Activated CD4-positive, alpha-beta memory T cell treated with anti-CD3 and anti-CD28 coated beads, Interleukin-2, amount 10 ng/mL, durations not matched to agents 7 days and 5 days (primary cell): ENCODE data around the gene HSDL2. TPM values are rescaled to one million over a fixed set of nuclear protein-coding genes. Genes with fewer than 3 reads are reported as not detected.
"Not testable (repeated sequence)": the region's sequence is repeated elsewhere in the genome, so short reads cannot be mapped to it uniquely, and the experiment has no call there.

Experiments used
- CTCF ChIA-PET: fragments of 350-600 bp; sonication (Branson Sonifier 250); formaldehyde crosslinking; loops from one replicate; lab custom pipeline; 2021; ENCODE audit warnings: antibody characterized with exemption, inconsistent platforms; lab: Charles Lee
- POLR2A ChIA-PET: fragments of 350-600 bp; sonication (Branson Sonifier 250); formaldehyde crosslinking; loops from one replicate; lab custom pipeline; 2021; ENCODE audit warnings: antibody characterized with exemption; lab: Charles Lee
- DNase-seq: peaks from one replicate; pipeline ENCODE4 v3.0.0-alpha.2; 2020
- H3K27ac Mint-ChIP-seq: one replicate; pipeline ENCODE4 v1.8.0; 2021; ENCODE audit warnings: mild to moderate bottlenecking, mixed read lengths
- H3K27me3 Mint-ChIP-seq: one replicate; pipeline ENCODE4 v1.8.0; 2021; ENCODE audit warnings: mixed read lengths
- H3K36me3 Mint-ChIP-seq: one replicate; pipeline ENCODE4 v1.8.0; 2021; ENCODE audit warnings: low read depth, mixed read lengths
- H3K4me1 Mint-ChIP-seq: one replicate; pipeline ENCODE4 v1.8.0; 2021; ENCODE audit warnings: mixed read lengths
- H3K4me3 Mint-ChIP-seq: one replicate; pipeline ENCODE4 v1.8.0; 2021; ENCODE audit warnings: mild to moderate bottlenecking, mixed read lengths
- H3K9me3 Mint-ChIP-seq: one replicate; pipeline ENCODE4 v1.8.0; 2021; ENCODE audit warnings: mixed read lengths
- total RNA-seq, 2 experiments: library from RNA; stranded (reverse); gene quantifications; one replicate each; pipeline ENCODE4 v1.2.3, GENCODE V29; 2021

Gene HSDL2
- total RNA-seq, 2 experiments from 2014 or later: 18.4 to 19.4 TPM

- H3K27ac Mint-ChIP-seq: peak overlapping the region; percentile 65
- peak; percentile 76 for DNase-seq
- H3K27me3 Mint-ChIP-seq: peaks cover 3% of the 10 kb centered on the region
- CTCF ChIA-PET: interaction anchor here (0.6 to 1.2 kb wide), 3 partner anchors 164 to 1055 kb away, joined by 3 to 4 read pairs (median 3); no protein-coding TSS in a partner anchor
- POLR2A ChIA-PET: interaction anchor here (1.1 to 1.9 kb wide), 2 partner anchors 15 to 180 kb away, joined by 4 read pairs; partner anchors contain the start of gene PTBP3
- peaks cover 12% of the 10 kb centered on the region for H3K4me1 Mint-ChIP-seq
- H3K4me3 Mint-ChIP-seq: peak overlapping the region; percentile 76
- H3K9me3 Mint-ChIP-seq: no peaks in the 10 kb centered on the region
- H3K36me3 Mint-ChIP-seq: no peaks in the 10 kb centered on the region
Measured at GRCh38 chr9:112348257-112349007, 31.5 kb upstream of the HSDL2 start.

GRCh38 chr9:112349008-112349333, 30.9 kb upstream of the HSDL2 start:
- Mint-ChIP-seq H3K9me3 (no peaks in the 10 kb centered on the region), H3K4me3 (no peak overlapping the region), H3K36me3 (no peaks in the 10 kb centered on the region), H3K4me1 (peaks cover 13% of the 10 kb centered on the region), H3K27me3 (peaks cover 3% of the 10 kb centered on the region), H3K27ac (no peak overlapping the region)
- ChIA-PET CTCF (interaction anchor here (0.6 kb wide), 1 partner anchor 1055 kb away, joined by 3 read pairs; no protein-coding TSS in a partner anchor), POLR2A (interaction anchor here (1.9 kb wide), 1 partner anchor 181 kb away, joined by 4 read pairs; no protein-coding TSS in a partner anchor)
- no peak for DNase-seq

DNA sequence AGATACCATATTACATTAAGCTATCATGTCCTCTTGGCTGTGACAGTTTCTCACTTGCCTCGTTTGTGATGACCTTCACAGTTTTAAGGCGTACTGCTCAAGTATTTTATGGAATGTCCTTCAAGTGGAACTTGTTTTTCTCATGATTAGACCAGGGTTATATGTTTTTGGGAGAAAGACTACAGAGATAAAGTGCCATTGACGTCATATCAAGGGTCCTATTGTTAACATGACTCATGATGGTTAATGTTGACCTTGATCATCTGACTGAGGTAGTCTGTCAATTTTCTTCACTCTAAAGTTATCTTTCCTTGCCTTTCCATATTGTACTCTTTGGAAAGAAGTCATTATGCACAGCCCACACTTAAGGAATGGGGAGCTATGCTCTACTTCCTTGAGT, 28.7 kb upstream of the HSDL2 start:
- Mint-ChIP-seq H3K27ac (no peak overlapping the region), H3K27me3 (peaks cover 3% of the 10 kb centered on the region)
- CTCF ChIA-PET: interaction anchor here (1.4 kb wide), 1 partner anchor 11 kb away, joined by 10 read pairs; no protein-coding TSS in a partner anchor

GRCh38 chr9:112352209-112352608, 27.7 kb upstream of the HSDL2 start:
- Mint-ChIP-seq H3K27me3 (peaks cover 3% of the 10 kb centered on the region), H3K36me3 (no peaks in the 10 kb centered on the region), H3K27ac (no peak overlapping the region), H3K4me1 (peaks cover 29% of the 10 kb centered on the region), H3K9me3 (no peaks in the 10 kb centered on the region), H3K4me3 (no peak overlapping the region)
- POLR2A ChIA-PET: no interaction called here
- DNase-seq: no peak
- CTCF ChIA-PET: interaction anchor here (1.4 kb wide), 1 partner anchor 10 kb away, joined by 10 read pairs; no protein-coding TSS in a partner anchor

More for the DNA sequence above, 28.7 kb upstream of the HSDL2 start:
- no peak for DNase-seq
- no peak overlapping the region for H3K4me3 Mint-ChIP-seq
- no peaks in the 10 kb centered on the region for H3K36me3 Mint-ChIP-seq
- POLR2A ChIA-PET: interaction anchor here (0.5 to 1.1 kb wide), 2 partner anchors 10 to 26 kb away, joined by 3 read pairs; no protein-coding TSS in a partner anchor
- peaks cover 29% of the 10 kb centered on the region for H3K4me1 Mint-ChIP-seq
- no peaks in the 10 kb centered on the region for H3K9me3 Mint-ChIP-seq

- no peaks in the 10 kb centered on the region for H3K9me3 Mint-ChIP-seq
- CTCF ChIA-PET: interaction anchor here (1.2 to 2.7 kb wide), 3 partner anchors 240 to 279 kb away, joined by 4 to 12 read pairs (median 4); no protein-coding TSS in a partner anchor
- no peak for DNase-seq
- peaks cover 3% of the 10 kb centered on the region for H3K27me3 Mint-ChIP-seq
- H3K36me3 Mint-ChIP-seq: no peaks in the 10 kb centered on the region
- H3K4me3 Mint-ChIP-seq: no peak overlapping the region
- POLR2A ChIA-PET: interaction anchor here (0.8 to 1.7 kb wide), 3 partner anchors 10 to 26 kb away, joined by 3 to 4 read pairs (median 4); partner anchors contain the start of genes HSDL2 and PTBP3
- H3K27ac Mint-ChIP-seq: no peak overlapping the region
- peaks cover 18% of the 10 kb centered on the region for H3K4me1 Mint-ChIP-seq
Measured at GRCh38 chr9:112354081-112354743, 25.7 kb upstream of the HSDL2 start.

GRCh38 chr9:112355427-112355897, 24.4 kb upstream of the HSDL2 start:
- ChIA-PET POLR2A (interaction anchor here (1.4 kb wide), 1 partner anchor 9 kb away, joined by 4 read pairs; no protein-coding TSS in a partner anchor), CTCF (interaction anchor here (2.7 kb wide), 1 partner anchor 258 kb away, joined by 12 read pairs; no protein-coding TSS in a partner anchor)
- no peak overlapping the region for H3K27ac Mint-ChIP-seq
- H3K9me3 Mint-ChIP-seq: no peaks in the 10 kb centered on the region
- H3K27me3 Mint-ChIP-seq: peaks cover 3% of the 10 kb centered on the region
- peaks cover 20% of the 10 kb centered on the region for H3K4me1 Mint-ChIP-seq
- H3K4me3 Mint-ChIP-seq: no peak overlapping the region
- DNase-seq: no peak
- no peaks in the 10 kb centered on the region for H3K36me3 Mint-ChIP-seq

- no peaks in the 10 kb centered on the region for H3K36me3 Mint-ChIP-seq
- H3K27me3 Mint-ChIP-seq: peaks cover 7% of the 10 kb centered on the region
- no peak overlapping the region for H3K4me3 Mint-ChIP-seq
- ChIA-PET CTCF (interaction anchor here (0.7 to 6.4 kb wide), 16 partner anchors 9 to 601 kb away, joined by 3 to 84 read pairs (median 6); partner anchors contain the start of genes HSDL2 and PTBP3), POLR2A (interaction anchor here (1.1 to 2.0 kb wide), 4 partner anchors 19 to 184 kb away, joined by 3 to 5 read pairs (median 4); partner anchors contain the start of genes HSDL2 and PTBP3)
- no peaks in the 10 kb centered on the region for H3K9me3 Mint-ChIP-seq
- no peak overlapping the region for H3K27ac Mint-ChIP-seq
- H3K4me1 Mint-ChIP-seq: peaks cover 13% of the 10 kb centered on the region
- DNase-seq: no peak
Measured at GRCh38 chr9:112360047-112360804, 19.7 kb upstream of the HSDL2 start.

GRCh38 chr9:112361601-112362000, 18.3 kb upstream of the HSDL2 start:
- ChIA-PET POLR2A (interaction anchor here (1.2 to 1.5 kb wide), 3 partner anchors 18 to 29 kb away, joined by 3 to 5 read pairs (median 4); partner anchors contain the start of genes HSDL2 and PTBP3), CTCF (interaction anchor here (1.1 to 6.4 kb wide), 15 partner anchors 9 to 602 kb away, joined by 3 to 84 read pairs (median 5); partner anchors contain the start of gene HSDL2)
- H3K36me3 Mint-ChIP-seq: no peaks in the 10 kb centered on the region
- peaks cover 3% of the 10 kb centered on the region for H3K9me3 Mint-ChIP-seq
- no peak overlapping the region for H3K27ac Mint-ChIP-seq
- H3K4me3 Mint-ChIP-seq: no peak overlapping the region
- no peak for DNase-seq
- H3K27me3 Mint-ChIP-seq: peaks cover 9% of the 10 kb centered on the region
- H3K4me1 Mint-ChIP-seq: peaks cover 8% of the 10 kb centered on the region

GRCh38 chr9:112364761-112365160, 15.1 kb upstream of the HSDL2 start:
- peaks cover 12% of the 10 kb centered on the region for H3K9me3 Mint-ChIP-seq
- POLR2A ChIA-PET: interaction anchor here (1.5 kb wide), 1 partner anchor 10 kb away, joined by 4 read pairs; no protein-coding TSS in a partner anchor
- no peak for DNase-seq
- H3K27me3 Mint-ChIP-seq: peaks cover 9% of the 10 kb centered on the region
- CTCF ChIA-PET: interaction anchor here (0.6 to 1.5 kb wide), 2 partner anchors 14 to 267 kb away, joined by 3 read pairs; no protein-coding TSS in a partner anchor
- peaks cover 8% of the 10 kb centered on the region for H3K4me1 Mint-ChIP-seq
- peaks cover 4% of the 10 kb centered on the region for H3K36me3 Mint-ChIP-seq
- no peak overlapping the region for H3K27ac Mint-ChIP-seq
- H3K4me3 Mint-ChIP-seq: no peak overlapping the region

DNA sequence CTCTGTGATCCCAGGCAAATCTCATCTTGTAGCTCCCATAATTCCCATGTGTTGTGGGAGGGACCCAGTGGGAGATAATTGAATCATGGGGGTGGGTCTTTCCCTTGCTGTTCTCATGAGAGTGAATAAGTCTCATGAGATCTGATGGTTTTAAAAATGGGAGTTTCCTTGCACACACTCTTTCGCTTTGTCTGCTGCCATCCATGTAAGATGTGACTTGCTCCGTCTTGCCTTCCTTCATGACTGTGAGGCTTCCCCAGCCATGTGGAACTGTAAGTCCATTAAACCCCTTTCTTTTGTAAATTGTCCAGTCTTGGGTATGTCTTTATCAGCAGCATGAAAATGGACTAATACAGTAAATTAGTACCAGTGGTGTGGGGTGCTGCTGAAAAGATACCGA, 14.7 kb upstream of the HSDL2 start:
- not testable (repeated sequence) for H3K4me1 Mint-ChIP-seq, H3K36me3 Mint-ChIP-seq, H3K27ac Mint-ChIP-seq, DNase-seq, H3K27me3 Mint-ChIP-seq, H3K4me3 Mint-ChIP-seq
- H3K9me3 Mint-ChIP-seq: peaks cover 16% of the 10 kb centered on the region
- CTCF ChIA-PET: interaction anchor here (1.5 kb wide), 1 partner anchor 267 kb away, joined by 3 read pairs; no protein-coding TSS in a partner anchor
- POLR2A ChIA-PET: interaction anchor here (1.5 kb wide), 1 partner anchor 10 kb away, joined by 4 read pairs; no protein-coding TSS in a partner anchor

DNA sequence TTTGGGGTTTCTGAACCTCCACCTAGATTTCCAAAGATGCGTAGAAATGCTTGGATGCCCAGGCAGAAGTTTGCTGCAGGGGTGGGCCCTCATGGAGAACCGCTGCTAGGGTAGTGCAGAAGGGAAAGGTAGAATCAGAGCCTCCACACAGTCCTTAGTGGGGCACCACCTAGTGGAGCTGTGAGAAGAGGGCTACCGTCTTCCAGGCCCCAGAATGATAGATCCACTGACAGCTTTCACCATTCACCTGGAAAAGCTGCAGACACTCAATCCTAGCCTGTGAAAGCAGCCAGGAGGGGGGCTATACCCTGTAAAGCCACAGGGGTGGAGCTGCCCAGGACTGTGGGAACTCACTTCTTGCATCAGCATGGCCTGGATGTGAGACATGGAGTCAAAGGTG, 13.3 kb upstream of the HSDL2 start:
- peaks cover 9% of the 10 kb centered on the region for H3K36me3 Mint-ChIP-seq
- CTCF ChIA-PET: interaction anchor here (0.6 to 1.9 kb wide), 8 partner anchors 12 to 607 kb away, joined by 3 to 13 read pairs (median 5); no protein-coding TSS in a partner anchor
- no peak overlapping the region for H3K4me3 Mint-ChIP-seq
- H3K27me3 Mint-ChIP-seq: peaks cover 9% of the 10 kb centered on the region
- no peak for DNase-seq
- H3K27ac Mint-ChIP-seq: no peak overlapping the region
- H3K9me3 Mint-ChIP-seq: peaks cover 21% of the 10 kb centered on the region
- POLR2A ChIA-PET: interaction anchor here (2.5 kb wide), 1 partner anchor 13 kb away, joined by 16 read pairs; the partner anchor contains the start of gene HSDL2
- H3K4me1 Mint-ChIP-seq: peaks cover 5% of the 10 kb centered on the region
